ENCODE results near the gene TNFSF12.

DNA sequence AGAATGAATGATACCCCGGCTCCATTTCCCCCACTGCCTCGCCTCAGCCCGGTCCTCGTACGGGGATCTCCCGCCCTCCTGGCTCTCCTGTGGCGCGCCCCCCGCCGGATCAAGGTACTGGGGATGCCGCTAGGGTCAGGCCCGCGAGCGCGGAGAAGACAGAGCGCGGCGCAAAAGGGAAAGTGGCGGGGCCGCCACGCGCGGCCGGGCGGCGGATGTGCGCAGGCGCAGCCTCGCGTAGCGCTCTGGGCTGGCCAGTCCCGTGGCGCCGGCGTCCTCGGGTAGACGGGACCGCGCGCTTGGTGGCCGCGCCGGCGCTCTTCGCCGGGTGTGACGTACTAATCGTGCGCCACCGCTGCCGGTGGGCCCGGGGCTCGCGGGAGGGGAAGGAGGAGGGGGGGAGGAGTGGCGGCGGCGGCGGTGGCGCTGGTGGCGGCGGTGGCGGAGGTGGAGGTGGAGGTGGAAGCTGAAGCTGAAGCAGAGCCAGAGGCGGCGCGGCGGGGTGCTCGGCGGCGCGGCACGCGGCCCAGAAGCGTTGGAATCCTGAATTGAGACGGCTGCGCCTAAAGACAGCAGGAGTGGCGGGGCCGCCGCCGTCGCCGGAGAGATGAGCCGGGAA, 12.8 kb downstream of the TNFSF12 start, which contains the start of gene SENP3:
- TF ChIP-seq, protein P1, sequence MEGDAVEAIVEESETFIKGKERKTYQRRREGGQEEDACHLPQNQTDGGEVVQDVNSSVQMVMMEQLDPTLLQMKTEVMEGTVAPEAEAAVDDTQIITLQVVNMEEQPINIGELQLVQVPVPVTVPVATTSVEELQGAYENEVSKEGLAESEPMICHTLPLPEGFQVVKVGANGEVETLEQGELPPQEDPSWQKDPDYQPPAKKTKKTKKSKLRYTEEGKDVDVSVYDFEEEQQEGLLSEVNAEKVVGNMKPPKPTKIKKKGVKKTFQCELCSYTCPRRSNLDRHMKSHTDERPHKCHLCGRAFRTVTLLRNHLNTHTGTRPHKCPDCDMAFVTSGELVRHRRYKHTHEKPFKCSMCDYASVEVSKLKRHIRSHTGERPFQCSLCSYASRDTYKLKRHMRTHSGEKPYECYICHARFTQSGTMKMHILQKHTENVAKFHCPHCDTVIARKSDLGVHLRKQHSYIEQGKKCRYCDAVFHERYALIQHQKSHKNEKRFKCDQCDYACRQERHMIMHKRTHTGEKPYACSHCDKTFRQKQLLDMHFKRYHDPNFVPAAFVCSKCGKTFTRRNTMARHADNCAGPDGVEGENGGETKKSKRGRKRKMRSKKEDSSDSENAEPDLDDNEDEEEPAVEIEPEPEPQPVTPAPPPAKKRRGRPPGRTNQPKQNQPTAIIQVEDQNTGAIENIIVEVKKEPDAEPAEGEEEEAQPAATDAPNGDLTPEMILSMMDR (IDR thresholded peaks at IDR 0.05; ENCODE audit: low read length), result no peak
- no peak for TF ChIP-seq EZH2 (IDR thresholded peaks at IDR 0.05; ENCODE audit: borderline replicate concordance, low read length)

Data from OCI-LY1 (cell line).